WTC11 (cell line): ENCODE data around the gene CRKL. TPM values are rescaled to one million over a fixed set of nuclear protein-coding genes. Genes with fewer than 3 reads are reported as not detected.
A peak's percentile ranks its signal among the peaks of the same experiment; 100 is the strongest.

ENCODE experiments used
- ATAC-seq: fragments of 200-7000 bp; cut with Tn5 transposase; 2 replicates; pipeline ENCODE4 v1.10.0; 2021; ENCODE audit warnings: mild to moderate bottlenecking, moderate library complexity
- CTCF ChIA-PET: fragments of 300-600 bp; sonication (Branson Sonifier 250); formaldehyde crosslinking; loops from one replicate; lab custom pipeline; 2021; ENCODE audit warnings: antibody characterized with exemption; lab: Charles Lee
- POLR2A ChIA-PET: fragments of 350-600 bp; sonication (Branson Sonifier 250); formaldehyde crosslinking; loops from one replicate; lab custom pipeline; 2021; ENCODE audit warnings: antibody characterized with exemption; lab: Charles Lee
- DNase-seq: peaks from one replicate; pipeline ENCODE4 v3.0.0; 2021; ENCODE audit warnings: low spot score
- H3K27ac Mint-ChIP-seq: 2 replicates; pipeline ENCODE4 v1.8.0; 2021; ENCODE audit warnings: mixed read lengths
- H3K27me3 Mint-ChIP-seq: 2 replicates; pipeline ENCODE4 v1.8.0; 2021; ENCODE audit warnings: low read depth, mild to moderate bottlenecking, moderate library complexity, mixed read lengths
- H3K36me3 Mint-ChIP-seq: 2 replicates; pipeline ENCODE4 v1.8.0; 2021; ENCODE audit warnings: mixed read lengths
- H3K4me1 Mint-ChIP-seq: 2 replicates; pipeline ENCODE4 v1.8.0; 2022; ENCODE audit warnings: mixed read lengths
- H3K4me3 Mint-ChIP-seq: 2 replicates; pipeline ENCODE4 v1.8.0; 2021; ENCODE audit warnings: mild to moderate bottlenecking, moderate library complexity, mixed read lengths
- H3K9me3 Mint-ChIP-seq: 2 replicates; pipeline ENCODE4 v1.8.0; 2021; ENCODE audit warnings: mixed read lengths
- CBFB ChIP-seq: sonication (generic); formaldehyde crosslinking; IDR thresholded peaks from 2 replicates; pipeline ENCODE4 v1.8.1; 2022; ENCODE audit warnings: mild to moderate bottlenecking, low read depth, missing genetic modification reagents
- E2F5 ChIP-seq: sonication (generic); formaldehyde crosslinking; IDR thresholded peaks from 2 replicates; pipeline ENCODE4 v1.8.1; 2022; ENCODE audit warnings: mild to moderate bottlenecking, moderate library complexity, missing genetic modification reagents
- FOXP4 ChIP-seq: sonication (generic); formaldehyde crosslinking; IDR thresholded peaks from 2 replicates; pipeline ENCODE4 v1.8.0; 2022; ENCODE audit warnings: mild to moderate bottlenecking, missing genetic modification reagents
- GABPB1 ChIP-seq: sonication (generic); formaldehyde crosslinking; IDR thresholded peaks from 2 replicates; pipeline ENCODE4 v1.8.1; 2023; ENCODE audit warnings: mild to moderate bottlenecking, missing genetic modification reagents
- GRHL2 ChIP-seq: fragments of 250-450 bp; sonication (Bioruptor Pico); IDR thresholded peaks from 2 replicates; pipeline ENCODE4 v1.8.0; 2022; ENCODE audit warnings: mild to moderate bottlenecking, moderate library complexity; ENCODE audit not compliant: insufficient replicate concordance, severe bottlenecking
- JAZF1 ChIP-seq: fragments of 250-450 bp; sonication (Bioruptor Pico); IDR thresholded peaks from 2 replicates; pipeline ENCODE4 v1.9.0; 2021; ENCODE audit warnings: moderate library complexity, mild to moderate bottlenecking, inconsistent platforms
- JUN ChIP-seq: sonication (generic); formaldehyde crosslinking; IDR thresholded peaks from 2 replicates; pipeline ENCODE4 v1.8.0; 2023; ENCODE audit warnings: mild to moderate bottlenecking, missing genetic modification reagents
- MYBL2 ChIP-seq: sonication (generic); formaldehyde crosslinking; IDR thresholded peaks from 2 replicates; pipeline ENCODE4 v1.8.1; 2023; ENCODE audit warnings: mild to moderate bottlenecking, moderate library complexity, missing genetic modification reagents
- PRRX2 ChIP-seq: fragments of 250-450 bp; sonication (Bioruptor Pico); IDR thresholded peaks from 2 replicates; pipeline ENCODE4 v1.8.0; 2021; ENCODE audit warnings: mild to moderate bottlenecking
- SMAD3 ChIP-seq: sonication (generic); formaldehyde crosslinking; IDR thresholded peaks from 2 replicates; pipeline ENCODE4 v1.8.0; 2022; ENCODE audit warnings: missing genetic modification reagents, mild to moderate bottlenecking, borderline replicate concordance
- ZBTB43 ChIP-seq: sonication (generic); formaldehyde crosslinking; IDR thresholded peaks from 2 replicates; pipeline ENCODE4 v1.8.1; 2023; ENCODE audit warnings: mild to moderate bottlenecking, missing genetic modification reagents
- ZNF138 ChIP-seq: sonication (generic); formaldehyde crosslinking; conservative IDR thresholded peaks from 2 replicates; pipeline ENCODE4 v1.8.1; 2022; ENCODE audit warnings: mild to moderate bottlenecking, moderate library complexity, missing genetic modification reagents
- ZNF232 ChIP-seq: sonication (generic); formaldehyde crosslinking; IDR thresholded peaks from 2 replicates; pipeline ENCODE4 v1.8.0; 2022; ENCODE audit warnings: mild to moderate bottlenecking, missing genetic modification reagents
- ZNF317 ChIP-seq: sonication (generic); formaldehyde crosslinking; IDR thresholded peaks from 2 replicates; pipeline ENCODE4 v1.8.1; 2023; ENCODE audit warnings: low read depth, mild to moderate bottlenecking, moderate library complexity, missing genetic modification reagents, borderline replicate concordance
- ZNF423 ChIP-seq: fragments of 250-450 bp; sonication (Bioruptor Pico); IDR thresholded peaks from 2 replicates; pipeline ENCODE4 v2.1.2; 2022; ENCODE audit warnings: mild to moderate bottlenecking, moderate library complexity
- ZNF425 ChIP-seq: fragments of 250-450 bp; sonication (Bioruptor Pico); conservative IDR thresholded peaks from 2 replicates; pipeline ENCODE4 v1.9.0; 2021; ENCODE audit warnings: mild to moderate bottlenecking
- ZNF671 ChIP-seq: fragments of 250-450 bp; sonication (Bioruptor Pico); IDR thresholded peaks from 2 replicates; pipeline ENCODE4 v1.8.0; 2021; ENCODE audit warnings: mild to moderate bottlenecking
- total RNA-seq: library from RNA; stranded (reverse); gene quantifications from 3 replicates; pipeline ENCODE4 v1.2.3, GENCODE V29; 2021
- TF ChIP-seq, protein P1 (sequence below): sonication (generic); formaldehyde crosslinking; IDR thresholded peaks from 2 replicates; pipeline ENCODE4 v1.8.0; 2023; ENCODE audit warnings: mild to moderate bottlenecking, missing genetic modification reagents
- TF ChIP-seq, protein P2 (sequence below): sonication (generic); formaldehyde crosslinking; IDR thresholded peaks from 2 replicates; pipeline ENCODE4 v1.8.1; 2023; ENCODE audit warnings: mild to moderate bottlenecking, missing genetic modification reagents, moderate library complexity

CRKL gene
- total RNA-seq, 1 experiment from 2014 or later = 114 TPM

GRCh38 chr22:20953342-20953608 is 36.1 kb downstream of the CRKL start:
- Mint-ChIP-seq H3K4me1 (peaks cover 11% of the 10 kb centered on the region), H3K4me3 (no peak overlapping the region), H3K9me3 (no peaks in the 10 kb centered on the region), H3K27ac (no peak overlapping the region), H3K36me3 (peaks cover 39% of the 10 kb centered on the region), H3K27me3 (peaks cover 7% of the 10 kb centered on the region; the same call in 1 of the 2 replicates)
- ChIA-PET POLR2A (no interaction called here), CTCF (interaction anchor here (0.6 kb wide), 1 partner anchor 36 kb away, joined by 3 read pairs; the partner anchor contains the start of gene CRKL)
- ATAC-seq (no peak), DNase-seq (no peak)
- TF ChIP-seq ZNF671 (CRISPR knock-in tag) (no peak), FOXP4 (CRISPR knock-in tag) (no peak), ZNF425 (CRISPR knock-in tag) (no peak), ZNF317 (CRISPR knock-in tag) (no peak), GRHL2 (CRISPR knock-in tag) (no peak), MYBL2 (CRISPR knock-in tag) (no peak), ZNF138 (no peak), ZBTB43 (CRISPR knock-in tag) (no peak)

GRCh38 chr22:20953668-20954500 is 36.7 kb downstream of the CRKL start:
- TF ChIP-seq E2F5 (CRISPR knock-in tag) = no peak
- peak; percentile 99 for TF ChIP-seq GABPB1 (CRISPR knock-in tag)
- H3K4me3 Mint-ChIP-seq = no peak overlapping the region
- H3K9me3 Mint-ChIP-seq = no peaks in the 10 kb centered on the region
- ChIA-PET POLR2A (interaction anchor here (1.2 kb wide), 1 partner anchor 28 kb away, joined by 3 read pairs; the partner anchor contains the start of gene LZTR1), CTCF (interaction anchor here (0.6 to 5.1 kb wide), 3 partner anchors 36 to 69 kb away, joined by 3 to 72 read pairs (median 3); partner anchors contain the start of gene CRKL)
- peak overlapping the region; percentile 68; the same call in 1 of the 2 replicates for H3K27ac Mint-ChIP-seq
- peaks cover 10% of the 10 kb centered on the region; the same call in 1 of the 2 replicates for H3K27me3 Mint-ChIP-seq
- peaks cover 12% of the 10 kb centered on the region for H3K4me1 Mint-ChIP-seq
- H3K36me3 Mint-ChIP-seq = peaks cover 39% of the 10 kb centered on the region
- DNase-seq = no peak
- ATAC-seq = no peak

- DNase-seq = no peak
- H3K36me3 Mint-ChIP-seq = peaks cover 30% of the 10 kb centered on the region
- H3K27ac Mint-ChIP-seq = no peak overlapping the region
- TF ChIP-seq ZNF423 (CRISPR knock-in tag) (no peak), CBFB (no peak), JUN (no peak), SMAD3 (CRISPR knock-in tag) (no peak), ZNF671 (CRISPR knock-in tag) (no peak), ZNF232 (CRISPR knock-in tag) (no peak), PRRX2 (no peak), JAZF1 (CRISPR knock-in tag) (no peak)
- TF ChIP-seq, protein P1, sequence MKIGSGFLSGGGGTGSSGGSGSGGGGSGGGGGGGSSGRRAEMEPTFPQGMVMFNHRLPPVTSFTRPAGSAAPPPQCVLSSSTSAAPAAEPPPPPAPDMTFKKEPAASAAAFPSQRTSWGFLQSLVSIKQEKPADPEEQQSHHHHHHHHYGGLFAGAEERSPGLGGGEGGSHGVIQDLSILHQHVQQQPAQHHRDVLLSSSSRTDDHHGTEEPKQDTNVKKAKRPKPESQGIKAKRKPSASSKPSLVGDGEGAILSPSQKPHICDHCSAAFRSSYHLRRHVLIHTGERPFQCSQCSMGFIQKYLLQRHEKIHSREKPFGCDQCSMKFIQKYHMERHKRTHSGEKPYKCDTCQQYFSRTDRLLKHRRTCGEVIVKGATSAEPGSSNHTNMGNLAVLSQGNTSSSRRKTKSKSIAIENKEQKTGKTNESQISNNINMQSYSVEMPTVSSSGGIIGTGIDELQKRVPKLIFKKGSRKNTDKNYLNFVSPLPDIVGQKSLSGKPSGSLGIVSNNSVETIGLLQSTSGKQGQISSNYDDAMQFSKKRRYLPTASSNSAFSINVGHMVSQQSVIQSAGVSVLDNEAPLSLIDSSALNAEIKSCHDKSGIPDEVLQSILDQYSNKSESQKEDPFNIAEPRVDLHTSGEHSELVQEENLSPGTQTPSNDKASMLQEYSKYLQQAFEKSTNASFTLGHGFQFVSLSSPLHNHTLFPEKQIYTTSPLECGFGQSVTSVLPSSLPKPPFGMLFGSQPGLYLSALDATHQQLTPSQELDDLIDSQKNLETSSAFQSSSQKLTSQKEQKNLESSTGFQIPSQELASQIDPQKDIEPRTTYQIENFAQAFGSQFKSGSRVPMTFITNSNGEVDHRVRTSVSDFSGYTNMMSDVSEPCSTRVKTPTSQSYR (CRISPR knock-in tag) = no peak
- TF ChIP-seq, protein P2, sequence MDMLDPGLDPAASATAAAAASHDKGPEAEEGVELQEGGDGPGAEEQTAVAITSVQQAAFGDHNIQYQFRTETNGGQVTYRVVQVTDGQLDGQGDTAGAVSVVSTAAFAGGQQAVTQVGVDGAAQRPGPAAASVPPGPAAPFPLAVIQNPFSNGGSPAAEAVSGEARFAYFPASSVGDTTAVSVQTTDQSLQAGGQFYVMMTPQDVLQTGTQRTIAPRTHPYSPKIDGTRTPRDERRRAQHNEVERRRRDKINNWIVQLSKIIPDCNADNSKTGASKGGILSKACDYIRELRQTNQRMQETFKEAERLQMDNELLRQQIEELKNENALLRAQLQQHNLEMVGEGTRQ (CRISPR knock-in tag) = no peak
- H3K4me3 Mint-ChIP-seq = no peak overlapping the region
- no peaks in the 10 kb centered on the region for H3K9me3 Mint-ChIP-seq
- ATAC-seq = no peak
- CTCF ChIA-PET = interaction anchor here (0.7 to 5.1 kb wide), 13 partner anchors 8 to 151 kb away, joined by 3 to 72 read pairs (median 7); partner anchors contain the start of genes AIFM3, CRKL and LZTR1
- POLR2A ChIA-PET = interaction anchor here (0.8 to 1.7 kb wide), 4 partner anchors 8 to 64 kb away, joined by 3 to 7 read pairs (median 4); partner anchors contain the start of genes CRKL and LZTR1
- H3K4me1 Mint-ChIP-seq = peaks cover 12% of the 10 kb centered on the region
- H3K27me3 Mint-ChIP-seq = peaks cover 12% of the 10 kb centered on the region; the same call in 1 of the 2 replicates
Observed at GRCh38 chr22:20955548-20955947, 38.3 kb downstream of the CRKL start.
